ENCODE measurements around the gene UPB1. TPM values are rescaled to one million over a fixed set of nuclear protein-coding genes. Genes with fewer than 3 reads are reported as not detected.

Gene UPB1
- total and polyA plus RNA-seq, 9 of the 15 experiments (the other 6 are each of a cell fraction or from before 2014, with no cell fraction given): 0.06 to 0.11 TPM; not detected in 7

DNA sequence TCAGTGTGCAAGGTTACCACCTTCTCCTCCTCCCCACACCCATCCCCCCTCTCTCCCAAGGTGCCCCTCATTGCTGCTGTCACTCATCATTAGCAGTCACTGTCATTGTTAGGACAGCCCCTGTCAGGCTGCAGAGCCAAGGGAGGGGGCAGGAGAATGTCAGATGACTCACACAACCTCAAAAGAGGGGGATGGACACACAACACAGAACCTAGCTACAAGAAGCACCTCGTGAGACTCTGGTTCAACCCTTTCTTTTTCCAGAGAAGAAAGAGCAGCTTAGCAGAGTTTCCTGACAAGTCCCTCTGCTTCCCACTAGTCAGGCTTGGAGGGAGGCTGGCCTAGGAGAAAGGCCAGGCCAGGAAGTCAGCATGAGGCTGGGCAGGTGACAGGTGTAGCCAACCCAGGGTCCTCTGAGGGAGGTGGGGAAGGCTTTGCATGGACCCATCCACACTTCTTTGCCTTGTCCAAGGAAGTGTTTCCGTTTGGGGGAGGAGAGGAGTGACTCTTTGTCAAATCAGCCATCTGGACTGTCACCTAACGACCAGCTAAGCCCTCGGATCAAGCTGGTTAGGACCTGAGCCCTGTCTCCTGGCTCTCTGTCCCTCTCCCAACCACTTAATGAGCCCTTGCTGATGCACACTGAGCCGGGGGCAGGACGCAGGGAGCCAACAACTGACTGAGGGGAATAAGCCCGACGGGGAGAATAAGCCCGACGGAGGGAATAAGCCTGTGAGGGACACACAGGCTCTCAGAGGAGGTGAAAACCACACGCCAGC is 49.5 kb upstream of the UPB1 start:
- peak overlapping the region; percentile 41 for H3K4me2 ChIP-seq (ENCODE audit: insufficient read depth, low read length)
- peak overlapping the region in 1 of 2 experiments; percentile 76; a peak in 3 of 4 replicates for H3K9ac ChIP-seq (ENCODE audit: insufficient read depth in 1 of 2, low read depth in 2 of 2, low read length in 2 of 2)
- POLR2A ChIA-PET: interaction anchor here (1.1 kb wide), 1 partner anchor 10 kb away, joined by 11 read pairs; no protein-coding TSS in a partner anchor
- BruUV-seq (replicated peaks): no TSS peak
- H3K27ac ChIP-seq (ENCODE audit: extremely low read depth, low read depth, low read length): peak overlapping the region; percentile 53; the same call in 2 of the 3 replicates
- H3K27me3 ChIP-seq (ENCODE audit: control insufficient read depth in 2 of 2, insufficient read depth in 2 of 2, low read length in 2 of 2): no peaks in the 10 kb centered on the region
- H3K36me3 ChIP-seq (ENCODE audit: control insufficient read depth, insufficient read depth, low read length): no peaks in the 10 kb centered on the region
- H3K9me3 ChIP-seq (replicated peaks; ENCODE audit: control insufficient read depth, insufficient read depth, low read depth, low read length): no peaks in the 10 kb centered on the region
- CTCF ChIA-PET (ENCODE audit: low intra/inter-chr PET ratio): no interaction called here
- H3K4me3 ChIP-seq: no peak overlapping the region
- ATAC-seq (peak; percentile 80), DNase-seq (ENCODE audit: extremely low read depth in 1 of 4, low spot score in 3 of 4) (peak; percentile 58 to 67 (median 65)), FAIRE-seq (peak; percentile 82)
- H3K79me2 ChIP-seq (ENCODE audit: control insufficient read depth, insufficient read depth, low read length): no peaks in the 10 kb centered on the region
- no peaks in the 10 kb centered on the region for H4K20me1 ChIP-seq (replicated peaks; ENCODE audit: control insufficient read depth, insufficient read depth, low read length)
- no peaks in the 10 kb centered on the region for H3K9me1 ChIP-seq (ENCODE audit: control insufficient read depth, insufficient read depth, low read length)
- intact Hi-C loops (cut with micrococcal nuclease) (no loop called here), in situ Hi-C loops (cut with MboI) (no loop called here)
- peak overlapping the region; percentile 47 for H2AFZ ChIP-seq (ENCODE audit: low read depth, low read length)
- H3K4me1 ChIP-seq (replicated peaks in 1 of 2; ENCODE audit: control insufficient read depth in 2 of 2, insufficient read depth in 2 of 2, low read length in 2 of 2): peaks cover 20 to 24% of the 10 kb centered on the region in 2 experiments
- 4% methylated on average over 5 of the region's 11 CpGs for WGBS (ENCODE audit: insufficient coverage, low coverage, missing lambda C conversion rate)
- TF ChIP-seq LARP7 (IDR thresholded peaks at IDR 0.05) (no peak), NFIC (IDR thresholded peaks at IDR 0.05) (no peak), EP300 (IDR thresholded peaks at IDR 0.05; ENCODE audit: low read length) (no peak), MAFF (IDR thresholded peaks at IDR 0.05; ENCODE audit: low read length) (no peak), NR3C1 (CRISPR knock-in tag; IDR thresholded peaks at IDR 0.05) (no peak), CCAR2 (IDR thresholded peaks at IDR 0.05; ENCODE audit: low read depth, low read length) (no peak), SRF (CRISPR knock-in tag; IDR thresholded peaks at IDR 0.05) (no peak), CHD2 (IDR thresholded peaks at IDR 0.05; ENCODE audit: low read depth, low read length) (no peak), TCF7 (IDR thresholded peaks at IDR 0.05; ENCODE audit: borderline replicate concordance) (no peak), GABPB1 (CRISPR knock-in tag; IDR thresholded peaks at IDR 0.05) (0 out of 2 replicates have a peak, but pooled peaks have one; percentile 24), TAL1 (IDR thresholded peaks at IDR 0.05) (no peak), GABPB2 (CRISPR knock-in tag; conservative IDR thresholded peaks at IDR 0.05) (no peak), MAZ (CRISPR knock-in tag; conservative IDR thresholded peaks at IDR 0.05 in 1 of 2, IDR thresholded peaks at IDR 0.05 in 1 of 2) (peak in 1 of 2 experiments; percentile 26; a peak in 1 of 4 replicates), XRCC3 (IDR thresholded peaks at IDR 0.05) (no peak), ZNF699 (CRISPR knock-in tag; IDR thresholded peaks at IDR 0.05; ENCODE audit: insufficient replicate concordance) (no peak), HDAC2 (IDR thresholded peaks at IDR 0.05) (no peak), MED1 (CRISPR knock-in tag; IDR thresholded peaks at IDR 0.05; ENCODE audit: borderline replicate concordance) (no peak), SMAD2 (IDR thresholded peaks at IDR 0.05; ENCODE audit: low read depth, low read length) (no peak), STAT5B (CRISPR knock-in tag; IDR thresholded peaks at IDR 0.05) (no peak), ELF2 (CRISPR knock-in tag; IDR thresholded peaks at IDR 0.05) (no peak), CEBPB (tag; IDR thresholded peaks at IDR 0.05) (no peak)
- TF ChIP-seq, protein P1, sequence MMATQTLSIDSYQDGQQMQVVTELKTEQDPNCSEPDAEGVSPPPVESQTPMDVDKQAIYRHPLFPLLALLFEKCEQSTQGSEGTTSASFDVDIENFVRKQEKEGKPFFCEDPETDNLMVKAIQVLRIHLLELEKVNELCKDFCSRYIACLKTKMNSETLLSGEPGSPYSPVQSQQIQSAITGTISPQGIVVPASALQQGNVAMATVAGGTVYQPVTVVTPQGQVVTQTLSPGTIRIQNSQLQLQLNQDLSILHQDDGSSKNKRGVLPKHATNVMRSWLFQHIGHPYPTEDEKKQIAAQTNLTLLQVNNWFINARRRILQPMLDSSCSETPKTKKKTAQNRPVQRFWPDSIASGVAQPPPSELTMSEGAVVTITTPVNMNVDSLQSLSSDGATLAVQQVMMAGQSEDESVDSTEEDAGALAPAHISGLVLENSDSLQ (IDR thresholded peaks at IDR 0.05): peak; percentile 94

Data from K562 (cell line).